NK-92 (cell line): Measurements from ENCODE around the gene TPO.
"Not testable (repeated sequence)": the region's sequence is repeated elsewhere in the genome, so short reads cannot be mapped to it uniquely, and the experiment has no call there.

Source experiments
- DNase-seq: peaks from one replicate; lab custom pipeline; 2025; ENCODE audit not compliant: unreplicated experiment; lab: John Stamatoyannopoulos, UW

Gene TPO

DNA sequence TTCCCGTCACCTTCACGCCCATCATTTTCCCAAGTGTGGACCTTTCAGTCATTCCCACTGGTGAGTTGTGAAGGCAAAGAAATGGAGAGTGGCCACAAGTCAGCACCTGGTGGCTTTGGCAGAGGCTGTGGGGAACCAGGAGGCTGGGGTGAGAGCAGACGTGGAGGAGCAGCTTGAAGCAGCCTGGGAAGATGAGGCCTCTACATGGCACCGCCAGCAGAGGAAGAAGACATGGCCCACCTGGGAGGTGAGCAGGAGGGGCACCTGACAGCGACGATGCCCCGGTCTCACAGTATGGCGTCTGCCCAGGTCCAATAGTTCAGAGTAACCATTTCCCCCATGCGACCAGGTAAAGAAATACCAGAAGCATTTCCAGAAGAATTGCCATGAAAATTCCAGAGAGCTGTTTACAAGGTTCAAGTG lies 69.0 kb downstream of the TPO start:
- DNase-seq, result no peak

DNA sequence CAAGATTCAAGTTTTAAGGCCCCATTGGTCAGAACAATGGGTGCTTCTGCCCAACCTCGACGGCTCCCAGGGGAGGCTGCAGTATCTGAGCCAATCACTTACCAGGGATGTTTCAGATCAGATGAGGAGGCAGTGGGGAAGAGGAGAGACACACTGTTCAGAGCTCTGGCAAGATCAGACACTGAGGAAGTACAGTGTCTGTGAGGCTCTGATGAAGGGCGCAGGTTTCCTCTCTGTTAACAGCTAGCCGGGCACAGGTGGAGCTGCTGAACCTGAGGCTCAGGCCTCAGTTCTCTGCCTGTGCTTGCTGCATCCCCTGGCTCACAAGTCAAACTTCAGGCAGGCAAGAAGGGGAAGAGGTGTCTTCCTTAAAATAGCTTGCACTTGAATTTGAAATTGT lies 69.7 kb downstream of the TPO start:
- DNase-seq, result no peak

DNA sequence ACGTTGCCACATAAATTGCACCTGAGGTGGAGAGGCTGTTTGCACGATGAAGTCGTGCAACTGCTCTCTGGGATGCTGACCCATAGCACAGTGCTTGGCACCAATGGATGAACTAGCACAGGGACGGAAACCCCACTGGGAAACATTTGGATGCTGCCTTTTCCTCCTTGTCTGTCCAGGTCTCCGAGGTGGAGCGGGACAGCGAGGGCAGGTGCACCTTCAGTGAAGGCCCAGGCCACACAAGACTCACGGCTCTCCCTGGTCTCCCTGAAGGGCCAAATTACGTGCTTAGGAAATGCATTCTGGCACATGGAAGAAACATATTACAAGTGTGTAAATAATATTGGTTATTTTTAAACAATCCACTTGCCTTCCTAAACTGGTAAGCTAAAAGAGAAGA lies 70.3 kb downstream of the TPO start:
- DNase-seq, result no peak

DNA sequence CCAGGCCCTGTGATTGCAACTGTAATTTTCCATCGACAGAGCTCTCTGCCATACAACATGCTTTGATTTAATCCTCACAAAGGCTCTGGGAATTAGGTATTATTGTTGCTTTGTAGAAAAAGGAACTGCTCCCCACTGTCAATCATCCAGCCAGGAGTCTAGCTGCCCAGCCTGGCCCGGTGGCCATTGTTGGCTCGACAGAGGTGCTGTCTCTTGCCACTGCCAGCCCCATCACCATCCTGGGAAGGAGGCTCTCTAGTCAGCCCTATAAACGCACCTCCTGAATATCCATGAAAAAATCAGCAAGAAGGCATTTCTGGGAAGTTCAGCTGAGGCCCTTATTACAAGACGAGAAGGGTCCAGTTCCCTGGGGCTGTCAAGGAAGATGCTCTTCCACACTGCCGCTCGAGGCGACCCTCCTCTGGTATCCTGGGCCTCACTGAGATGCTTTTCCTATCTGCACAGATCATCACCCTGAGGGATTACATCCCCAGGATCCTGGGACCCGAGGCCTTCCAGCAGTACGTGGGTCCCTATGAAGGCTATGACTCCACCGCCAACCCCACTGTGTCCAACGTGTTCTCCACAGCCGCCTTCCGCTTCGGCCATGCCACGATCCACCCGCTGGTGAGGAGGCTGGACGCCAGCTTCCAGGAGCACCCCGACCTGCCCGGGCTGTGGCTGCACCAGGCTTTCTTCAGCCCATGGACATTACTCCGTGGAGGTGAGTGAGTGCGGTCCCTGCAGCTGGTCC lies 71.0 kb downstream of the TPO start:
- DNase-seq, result no peak

DNA sequence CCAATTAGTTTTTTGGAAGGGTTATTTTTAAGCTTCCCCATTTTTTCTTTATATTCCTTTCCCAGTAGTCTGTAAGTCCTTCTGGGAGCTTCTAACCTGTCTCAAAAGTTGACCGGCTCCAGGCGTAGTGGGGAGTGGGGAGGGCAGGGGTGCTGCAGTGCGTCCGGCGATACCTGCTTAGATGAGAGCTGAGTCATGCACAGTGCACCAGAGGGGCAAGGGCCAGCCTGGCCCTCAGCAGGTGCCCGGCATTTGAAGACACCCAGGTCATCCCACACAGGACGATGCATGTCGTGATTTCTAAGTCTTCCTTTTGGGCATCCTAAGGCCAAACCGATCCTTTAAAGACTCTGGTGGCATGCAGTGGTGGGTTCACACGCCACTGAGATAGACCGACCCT lies 73.4 kb downstream of the TPO start:
- DNase-seq, result no peak

DNA sequence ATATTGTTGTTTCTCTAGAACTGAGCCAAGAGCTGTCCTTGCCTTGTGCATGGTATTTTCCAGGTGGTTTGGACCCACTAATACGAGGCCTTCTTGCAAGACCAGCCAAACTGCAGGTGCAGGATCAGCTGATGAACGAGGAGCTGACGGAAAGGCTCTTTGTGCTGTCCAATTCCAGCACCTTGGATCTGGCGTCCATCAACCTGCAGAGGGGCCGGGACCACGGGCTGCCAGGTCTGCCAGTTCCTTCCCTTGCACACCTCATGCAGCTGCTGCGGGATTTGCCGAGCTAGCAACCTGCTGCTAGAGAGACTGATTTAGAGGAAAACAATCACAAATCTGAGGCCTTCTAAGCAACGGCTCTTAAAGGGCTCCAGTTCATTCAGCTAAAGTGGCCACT lies 74.5 kb downstream of the TPO start:
- DNase-seq, result no peak

DNA sequence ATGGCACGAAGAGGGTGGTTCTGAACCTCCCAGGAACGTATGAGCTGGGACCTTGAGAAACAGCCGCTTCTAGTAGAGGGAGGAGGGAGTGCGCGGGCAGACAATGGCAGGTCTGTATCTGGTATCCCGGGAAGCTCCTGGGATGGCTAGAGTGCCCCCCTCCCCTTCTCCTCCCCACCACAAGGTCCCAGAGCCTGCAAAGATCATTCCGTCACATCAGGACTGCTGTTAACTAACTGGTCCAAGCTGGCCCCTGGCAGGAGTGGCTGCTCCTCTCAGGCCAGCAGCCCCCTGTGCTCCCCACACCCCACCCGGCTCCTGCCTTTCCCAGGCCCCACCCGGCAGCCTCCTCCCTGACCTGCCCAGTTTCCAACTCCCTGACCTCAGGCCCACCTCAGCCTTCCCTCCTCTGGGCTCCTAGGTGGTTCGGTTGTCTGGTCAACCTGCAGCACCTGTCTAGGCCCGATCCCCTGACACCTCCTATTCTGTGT lies 75.0 kb downstream of the TPO start:
- no peak for DNase-seq

DNA sequence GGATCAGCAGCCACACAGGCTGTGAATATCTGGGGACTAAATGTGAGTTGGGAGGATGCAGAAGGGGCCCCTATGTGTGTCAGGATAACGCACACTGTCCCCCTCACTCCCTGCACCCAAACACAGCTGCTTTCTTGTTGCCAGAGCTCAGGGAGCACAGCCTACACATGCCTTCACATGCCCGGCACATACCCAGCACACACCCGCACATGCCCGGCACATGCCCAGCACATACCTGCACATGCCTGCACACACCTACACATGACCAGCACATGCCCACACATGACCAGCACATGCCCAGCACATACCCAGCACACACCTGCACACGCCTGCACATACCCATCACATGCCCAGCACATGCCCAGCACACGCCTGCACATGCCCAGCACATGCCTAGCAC lies 75.6 kb downstream of the TPO start:
- no peak for DNase-seq

DNA sequence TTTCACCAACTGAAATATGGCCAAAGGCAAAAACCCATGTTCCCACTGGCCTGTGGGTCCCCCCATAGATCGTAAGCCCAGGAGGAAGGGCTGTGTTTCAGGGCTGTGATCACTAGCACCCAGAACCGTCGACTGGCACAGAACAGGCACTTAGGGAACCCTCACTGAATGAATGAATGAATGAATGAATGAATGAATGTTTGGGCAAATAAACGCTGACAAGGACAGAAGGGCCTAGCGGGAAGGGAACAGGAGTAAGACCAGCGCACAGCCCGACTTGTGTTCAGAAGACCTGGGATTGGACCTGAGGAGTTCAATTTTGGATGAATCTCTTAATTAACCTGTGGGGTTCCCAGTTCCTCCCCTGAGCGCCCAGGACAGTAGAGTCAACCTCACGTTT lies 76.2 kb downstream of the TPO start:
- no peak for DNase-seq

DNA sequence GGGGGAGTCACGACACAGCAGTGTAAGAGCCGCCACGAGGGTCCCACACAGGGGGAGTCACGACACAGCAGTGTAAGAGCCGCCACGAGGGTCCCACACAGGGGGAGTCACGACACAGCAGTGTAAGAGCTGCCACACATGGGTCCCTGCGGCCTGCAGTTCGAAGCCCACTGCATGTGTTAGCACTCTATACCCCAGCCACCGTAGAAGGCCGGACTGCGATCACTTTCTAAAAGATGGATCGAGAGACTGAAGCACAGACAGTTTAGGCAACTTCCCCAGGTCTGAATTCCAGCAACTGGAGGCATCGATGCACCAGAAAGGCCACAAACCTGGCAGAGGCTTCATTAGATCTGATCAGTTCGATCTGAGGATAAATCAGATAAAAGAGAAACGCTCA lies 77.1 kb downstream of the TPO start:
- not testable (repeated sequence) for DNase-seq

DNA sequence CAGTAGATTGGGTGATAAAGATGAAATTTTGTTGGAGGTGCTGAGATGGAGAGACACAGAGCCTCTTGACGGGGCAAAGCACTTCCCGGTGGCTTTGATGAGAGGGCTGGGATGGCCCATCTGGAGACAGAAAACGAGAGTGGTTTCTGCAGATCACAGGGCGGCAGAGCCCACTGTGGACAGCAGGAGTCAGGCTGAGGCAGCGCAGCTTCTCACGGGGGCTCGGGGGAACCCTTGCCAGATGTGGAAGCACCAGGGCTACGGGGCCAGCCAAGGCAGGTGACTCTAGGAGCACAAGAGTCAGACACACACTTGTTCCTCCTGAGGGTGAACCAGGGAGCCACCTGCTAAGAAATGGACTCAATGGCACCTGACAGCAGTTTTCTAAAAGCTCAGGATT lies 78.5 kb downstream of the TPO start:
- DNase-seq, result no peak

DNA sequence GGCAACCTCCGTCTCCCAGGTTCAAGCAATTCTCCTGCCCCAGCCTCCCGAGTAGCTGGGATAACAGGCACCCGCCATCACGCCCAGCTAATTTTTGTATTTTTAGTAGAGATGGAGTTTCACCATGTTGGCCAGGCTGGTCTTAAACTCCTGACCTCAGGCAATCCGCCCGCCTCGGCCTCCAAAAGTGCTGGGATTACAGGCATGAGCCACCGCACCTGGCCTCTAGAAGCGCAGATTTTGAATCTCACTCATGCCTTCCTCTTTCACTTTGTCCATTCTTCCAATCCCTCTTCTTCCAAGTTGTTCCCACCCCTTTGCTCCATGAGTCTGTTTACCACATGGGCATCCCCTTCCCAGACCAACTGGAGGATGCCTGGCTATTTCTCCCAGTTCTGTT lies 79.0 kb downstream of the TPO start:
- DNase-seq, result not testable (repeated sequence)

DNA sequence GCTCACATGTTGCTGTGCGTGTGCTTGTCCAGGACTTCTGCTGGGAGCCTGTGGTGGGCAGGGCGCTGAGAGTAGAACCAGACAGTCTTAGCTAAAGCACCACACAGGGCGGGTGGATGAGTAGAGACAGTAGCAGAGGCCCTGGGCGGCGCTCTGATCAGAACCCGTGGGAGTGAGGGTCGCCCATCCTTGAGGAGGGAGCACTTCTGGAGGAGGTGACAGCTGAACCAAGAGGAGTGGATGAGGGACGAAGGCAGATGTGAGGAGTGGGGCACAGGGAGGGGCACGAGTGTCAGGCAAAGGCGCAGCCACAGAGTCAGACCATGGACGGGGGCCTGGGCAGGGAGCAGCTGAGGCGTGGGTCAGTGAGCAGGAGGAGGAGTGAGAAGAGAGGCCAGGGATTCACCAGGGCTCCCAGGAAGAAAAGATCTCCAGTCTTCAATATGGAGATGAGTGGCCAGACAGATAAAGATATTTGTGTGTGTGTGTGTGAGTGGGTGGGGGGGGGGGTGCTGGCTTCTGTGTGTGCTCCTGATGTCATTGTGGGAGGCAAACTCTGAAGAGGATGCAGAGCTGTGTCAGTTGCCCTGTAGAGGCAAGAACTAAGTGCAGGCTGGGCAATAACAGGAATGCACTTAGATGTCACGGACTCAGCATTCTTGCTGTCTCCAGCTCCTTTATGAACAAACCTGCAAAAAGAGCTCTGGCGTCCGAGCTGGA lies 79.6 kb downstream of the TPO start:
- DNase-seq, result no peak

DNA sequence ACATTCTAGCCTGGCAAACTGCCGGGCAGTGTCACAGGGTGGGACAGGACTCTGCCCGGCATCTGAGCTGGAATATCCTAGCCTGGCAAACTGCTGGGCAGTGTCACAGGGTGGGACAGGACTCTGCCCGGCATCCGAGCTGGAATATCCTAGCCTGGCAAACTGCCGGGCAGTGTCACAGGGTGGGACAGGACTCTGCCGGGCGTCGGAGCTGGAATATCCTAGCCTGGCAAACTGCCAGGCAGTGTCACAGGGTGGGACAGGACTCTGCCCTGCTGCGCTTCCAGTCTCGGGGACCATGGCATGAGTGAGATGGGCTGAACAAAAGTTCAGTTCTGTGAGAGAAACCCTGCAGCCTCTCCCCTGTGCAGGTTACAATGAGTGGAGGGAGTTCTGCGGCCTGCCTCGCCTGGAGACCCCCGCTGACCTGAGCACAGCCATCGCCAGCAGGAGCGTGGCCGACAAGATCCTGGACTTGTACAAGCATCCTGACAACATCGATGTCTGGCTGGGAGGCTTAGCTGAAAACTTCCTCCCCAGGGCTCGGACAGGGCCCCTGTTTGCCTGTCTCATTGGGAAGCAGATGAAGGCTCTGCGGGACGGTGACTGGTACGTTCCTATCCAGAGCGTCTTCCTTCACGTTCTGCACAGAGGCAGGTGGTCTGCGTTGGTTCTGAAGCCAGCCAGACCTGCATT lies 80.3 kb downstream of the TPO start:
- DNase-seq, result no peak

DNA sequence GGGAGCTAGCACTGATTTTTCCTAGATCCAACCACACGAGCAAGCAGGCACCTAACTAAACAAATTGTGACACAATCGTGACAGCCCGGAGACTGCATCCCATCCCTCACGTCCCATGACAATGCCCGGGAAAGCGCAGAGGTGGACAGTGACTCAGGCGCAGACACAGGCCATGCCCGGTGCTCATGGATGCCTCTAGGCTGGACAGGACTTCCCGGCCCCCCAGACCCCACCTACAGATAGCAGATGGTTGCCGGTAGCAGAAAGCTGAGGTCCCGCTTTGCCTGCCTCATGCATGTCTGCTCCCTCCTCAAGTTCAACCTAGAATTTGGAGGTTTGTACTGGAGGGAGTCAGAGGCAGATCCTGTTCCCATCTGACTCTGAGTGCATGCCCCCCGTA lies 81.0 kb downstream of the TPO start:
- DNase-seq, result no peak

DNA sequence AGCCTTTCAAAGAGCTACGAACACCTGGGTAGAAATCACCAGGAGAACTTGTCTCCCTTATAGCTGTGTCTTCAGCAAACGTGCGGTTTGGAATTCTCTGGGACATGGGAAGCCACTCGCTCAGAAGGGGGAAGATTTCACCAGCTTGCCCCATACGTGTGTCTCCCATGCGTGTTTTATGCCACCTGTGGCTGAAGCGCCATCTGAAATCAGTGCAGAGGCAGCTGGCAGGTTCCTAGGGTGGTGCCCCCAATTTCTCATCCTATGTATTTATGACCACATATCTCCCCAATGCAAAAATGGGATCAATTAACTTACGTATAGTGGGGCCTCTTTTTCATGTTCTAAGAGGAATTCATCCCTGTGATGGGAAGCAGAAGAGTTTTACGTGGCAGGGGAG lies 81.6 kb downstream of the TPO start:
- DNase-seq, result no peak

DNA sequence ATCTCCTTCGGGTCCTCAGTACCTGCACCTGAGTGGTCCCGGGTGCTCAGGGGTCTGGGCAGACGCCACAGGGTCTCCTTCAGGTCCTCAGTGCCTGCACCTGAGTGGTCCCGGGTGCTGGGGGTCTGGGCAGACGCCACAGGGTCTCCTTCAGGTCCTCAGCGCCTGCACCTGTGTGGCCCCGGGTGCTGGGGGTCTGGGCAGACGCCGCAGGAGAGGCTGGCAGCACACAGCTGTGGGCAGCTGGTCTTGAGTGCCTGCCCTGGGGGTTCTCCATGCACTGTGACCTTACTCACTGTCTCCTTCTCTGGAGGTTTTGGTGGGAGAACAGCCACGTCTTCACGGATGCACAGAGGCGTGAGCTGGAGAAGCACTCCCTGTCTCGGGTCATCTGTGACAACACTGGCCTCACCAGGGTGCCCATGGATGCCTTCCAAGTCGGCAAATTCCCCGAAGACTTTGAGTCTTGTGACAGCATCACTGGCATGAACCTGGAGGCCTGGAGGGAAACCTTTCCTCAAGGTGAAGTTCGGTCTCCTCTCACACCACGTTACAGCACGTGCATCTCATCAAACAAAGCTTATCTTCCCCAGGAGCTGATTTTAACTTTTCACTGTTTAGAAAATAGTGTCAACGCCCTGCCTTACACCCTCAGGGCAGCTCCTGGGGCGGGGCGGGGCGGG lies 82.6 kb downstream of the TPO start:
- DNase-seq, result no peak

DNA sequence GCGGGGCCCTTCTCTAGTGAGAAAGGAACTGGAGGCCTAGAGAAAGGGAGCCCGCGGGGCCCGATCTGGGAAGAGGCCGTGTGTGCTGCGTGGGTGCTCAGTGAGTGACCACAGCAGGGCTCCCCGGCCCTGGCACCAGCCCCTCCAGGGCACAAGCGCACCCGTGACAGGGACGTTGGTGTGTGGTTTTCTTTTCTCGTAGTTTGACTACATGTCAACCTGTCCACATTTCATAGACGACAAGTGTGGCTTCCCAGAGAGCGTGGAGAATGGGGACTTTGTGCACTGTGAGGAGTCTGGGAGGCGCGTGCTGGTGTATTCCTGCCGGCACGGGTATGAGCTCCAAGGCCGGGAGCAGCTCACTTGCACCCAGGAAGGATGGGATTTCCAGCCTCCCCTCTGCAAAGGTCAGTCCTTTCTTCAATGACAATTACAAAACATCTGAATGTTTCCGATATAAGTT lies 83.1 kb downstream of the TPO start:
- DNase-seq, result no peak

DNA sequence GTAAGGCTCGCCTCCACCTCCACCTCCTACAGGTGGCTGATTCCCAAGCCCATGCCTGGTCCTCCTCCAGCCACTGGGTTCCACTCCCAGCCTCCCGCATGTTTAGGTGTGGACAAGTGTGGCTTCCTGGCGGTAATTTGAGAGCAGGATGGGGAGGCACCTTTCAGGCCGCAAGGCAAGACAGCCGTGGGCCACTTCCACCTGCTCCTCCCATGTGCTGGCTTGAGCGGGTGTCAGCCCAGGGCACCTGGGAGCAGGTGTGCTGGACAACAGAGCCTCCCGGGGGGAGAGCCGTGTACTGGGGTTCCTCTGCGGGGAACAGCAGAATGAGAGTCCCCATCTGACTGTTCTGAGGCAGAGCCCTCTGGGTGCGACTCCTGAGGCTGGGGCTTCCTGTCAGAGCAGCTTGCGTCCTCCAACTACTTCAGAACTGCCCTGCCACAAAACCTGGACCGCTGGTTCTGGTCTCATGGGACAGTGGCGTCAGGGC lies 83.9 kb downstream of the TPO start:
- DNase-seq, result no peak

DNA sequence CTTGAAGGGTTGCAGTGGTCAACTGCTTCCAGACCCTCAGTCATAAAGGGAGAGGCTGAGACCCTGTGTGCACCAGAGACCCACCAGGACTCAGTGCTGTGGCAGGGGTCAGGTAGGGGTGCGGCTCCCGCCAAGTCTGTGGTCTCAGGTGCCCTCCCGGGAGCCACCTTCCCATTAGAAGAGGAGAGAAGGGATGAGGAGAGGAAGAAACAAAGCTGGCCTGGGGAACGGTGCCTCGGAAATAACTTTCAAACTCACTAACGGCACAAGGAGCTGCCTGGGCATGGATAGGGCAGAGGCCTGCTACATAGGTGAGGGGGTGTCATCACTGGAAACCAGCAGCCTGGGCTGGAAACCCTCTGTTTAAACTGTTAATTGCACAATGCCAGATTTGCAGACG lies 84.9 kb downstream of the TPO start:
- DNase-seq, result no peak
